ENCODE results near the gene RDH13.
"Not testable (repeated sequence)": the region's sequence is repeated elsewhere in the genome, so short reads cannot be mapped to it uniquely, and the experiment has no call there.

The RDH13 gene

GRCh38 chr19:55042688-55043087, 20.3 kb downstream of the RDH13 start:
- DNase-seq = no peak

- DNase-seq = no peak
These were observed 20.6 kb downstream of the RDH13 start for GRCh38 chr19:55042344-55042678.

- DNase-seq = no peak
These were observed 21.2 kb downstream of the RDH13 start for GRCh38 chr19:55041627-55042343.

- no peak for DNase-seq
These were observed 21.7 kb downstream of the RDH13 start for GRCh38 chr19:55041244-55041626.

GRCh38 chr19:55040654-55041053, 22.3 kb downstream of the RDH13 start:
- DNase-seq = not testable (repeated sequence)

GRCh38 chr19:55037603-55038002, 25.3 kb downstream of the RDH13 start:
- DNase-seq = not testable (repeated sequence)

GRCh38 chr19:55036058-55036457, 26.9 kb downstream of the RDH13 start:
- no peak for DNase-seq

GRCh38 chr19:55034751-55035150, 28.2 kb downstream of the RDH13 start:
- no peak for DNase-seq

- DNase-seq = not testable (repeated sequence)
These were observed 29.8 kb downstream of the RDH13 start for GRCh38 chr19:55032976-55033643.

GRCh38 chr19:55032170-55032800, 30.7 kb downstream of the RDH13 start:
- DNase-seq = no peak

GRCh38 chr19:55031178-55031577, 31.8 kb downstream of the RDH13 start:
- DNase-seq = no peak

GRCh38 chr19:55028757-55029156, 34.2 kb downstream of the RDH13 start:
- DNase-seq = no peak

- no peak for DNase-seq
These were observed 35.2 kb downstream of the RDH13 start for GRCh38 chr19:55027472-55028337.

- not testable (repeated sequence) for DNase-seq
These were observed 35.8 kb downstream of the RDH13 start for GRCh38 chr19:55027140-55027471.

GRCh38 chr19:55024111-55024510, 38.8 kb downstream of the RDH13 start:
- no peak for DNase-seq

GRCh38 chr19:55020351-55020750, 42.6 kb downstream of the RDH13 start:
- not testable (repeated sequence) for DNase-seq

GRCh38 chr19:55018633-55019032, 44.3 kb downstream of the RDH13 start:
- no peak for DNase-seq

- no peak for DNase-seq
These were observed 44.7 kb downstream of the RDH13 start for GRCh38 chr19:55018216-55018615.

- no peak for DNase-seq
These were observed 46.9 kb downstream of the RDH13 start for GRCh38 chr19:55016017-55016416.

GRCh38 chr19:55015126-55015525, 47.8 kb downstream of the RDH13 start:
- DNase-seq = no peak

GRCh38 chr19:55014714-55015113, 48.2 kb downstream of the RDH13 start:
- DNase-seq = no peak

GRCh38 chr19:55013596-55013995, 49.4 kb downstream of the RDH13 start:
- DNase-seq = no peak

GRCh38 chr19:55012306-55012705, 50.6 kb downstream of the RDH13 start:
- no peak for DNase-seq
